SK-N-SH (cell line): Measurements from ENCODE around the gene VWA3B. TPM values are rescaled to one million over a fixed set of nuclear protein-coding genes. Genes with fewer than 3 reads are reported as not detected.

Experiments used
- CTCF ChIA-PET: fragments of 300-600, 350-600 bp; formaldehyde crosslinking; extraction: SDS; loops from one replicate; lab custom pipeline; 2021; lab: Yijun Ruan, JAX
- POLR2A ChIA-PET: fragments of 350-600 bp; sonication (Branson Sonifier 250); formaldehyde crosslinking; extraction: SDS; loops from one replicate; lab custom pipeline; 2020; ENCODE audit warnings: antibody characterized with exemption, inconsistent platforms; lab: Yijun Ruan, JAX
- DNase-seq: peaks from one replicate; pipeline ENCODE4 v3.0.0; 2012
- H2AFZ ChIP-seq: fragments of 200-600 bp; sonication (generic); 2 replicates; pipeline ENCODE4 v1.8.1; 2016; ENCODE audit warnings: antibody characterized with exemption, mild to moderate bottlenecking, low read depth
- H3F3A ChIP-seq: fragments of 200-600 bp; sonication (generic); replicated peaks from 2 replicates; pipeline ENCODE3; 2016; ENCODE audit warnings: antibody characterized with exemption, mild to moderate bottlenecking; ENCODE audit not compliant: insufficient read depth
- H3K27ac ChIP-seq, 2 experiments: fragments of 200-500 bp in 1 of 2; fragments of 200-600 bp in 1 of 2; sonication (Bioruptor generic) in 1 of 2; sonication (generic), shearing (Covaris generic) in 1 of 2; 2 replicates each; pipeline versions ENCODE4 v1.5.1 to v1.6.1; 2014 to 2016; ENCODE audit warnings: low read depth in 2 of 2, inconsistent platforms in 1 of 2, low read length in 1 of 2, mild to moderate bottlenecking in 1 of 2, mixed read lengths in 1 of 2
- H3K27me3 ChIP-seq: fragments of 200-600 bp; sonication (generic), shearing (Covaris generic); 2 replicates; pipeline ENCODE4 v1.6.1; 2016; ENCODE audit warnings: mixed run types; ENCODE audit not compliant: insufficient read depth
- H3K36me3 ChIP-seq, 2 experiments: fragments of 200-500 bp in 1 of 2; fragments of 200-600 bp in 1 of 2; sonication (Bioruptor generic) in 1 of 2; sonication (generic) in 1 of 2; replicated peaks in 1 of 2; 2 replicates each; pipeline versions ENCODE3 to v1.5.1; 2014 to 2016; ENCODE audit warnings: low read length in 1 of 2, mild to moderate bottlenecking in 1 of 2; ENCODE audit not compliant: insufficient read depth in 2 of 2, control insufficient read depth in 1 of 2
- H3K4me1 ChIP-seq, 2 experiments: fragments of 200-500 bp in 1 of 2; fragments of 200-600 bp in 1 of 2; sonication (Bioruptor generic) in 1 of 2; sonication (generic), shearing (Covaris generic) in 1 of 2; 2 replicates each; pipeline versions ENCODE4 v1.5.1 to v1.6.1; 2014 to 2016; ENCODE audit warnings: low read depth in 1 of 2, low read length in 1 of 2, mixed run types in 1 of 2; ENCODE audit not compliant: insufficient read depth in 2 of 2, control insufficient read depth in 1 of 2
- H3K4me2 ChIP-seq: fragments of 200-600 bp; sonication (generic), shearing (Covaris generic); 2 replicates; pipeline ENCODE4 v1.6.1; 2017; ENCODE audit warnings: mixed run types
- H3K4me3 ChIP-seq, 2 experiments: fragments of 200-500 bp in 1 of 2; fragments of 200-600 bp in 1 of 2; sonication (Bioruptor generic) in 1 of 2; sonication (generic), shearing (Covaris generic) in 1 of 2; 2 replicates each; pipeline versions ENCODE4 v1.5.1 to v1.8.1; 2014 to 2016; ENCODE audit warnings: low read depth in 2 of 2, inconsistent platforms in 1 of 2, low read length in 1 of 2, mild to moderate bottlenecking in 1 of 2, mixed read lengths in 1 of 2, moderate library complexity in 1 of 2
- H3K79me2 ChIP-seq: fragments of 200-600 bp; sonication (generic); 2 replicates; pipeline ENCODE4 v1.8.1; 2017; ENCODE audit warnings: mild to moderate bottlenecking; ENCODE audit not compliant: insufficient read depth
- H3K9ac ChIP-seq: fragments of 200-600 bp; sonication (generic); 2 replicates; pipeline ENCODE4 v1.6.1; 2017; ENCODE audit warnings: mixed run types
- H3K9me2 ChIP-seq: fragments of 200-600 bp; sonication (generic); 2 replicates; pipeline ENCODE4 v1.6.1; 2017; ENCODE audit warnings: mixed run types
- H3K9me3 ChIP-seq: fragments of 200-600 bp; sonication (generic); 2 replicates; pipeline ENCODE4 v1.6.1; 2017; ENCODE audit warnings: mixed run types, mild to moderate bottlenecking, moderate library complexity
- H4K20me1 ChIP-seq: fragments of 200-600 bp; sonication (generic); 2 replicates; pipeline ENCODE4 v1.6.1; 2017; ENCODE audit warnings: mild to moderate bottlenecking, mixed run types; ENCODE audit not compliant: insufficient read depth
- ELF1 ChIP-seq: IDR thresholded peaks from 2 replicates; pipeline ENCODE4 v1.4.0; 2012
- FOXJ3 ChIP-seq: sonication (generic); formaldehyde crosslinking; IDR thresholded peaks from 2 replicates; pipeline ENCODE4 v1.5.1; 2020; ENCODE audit warnings: mild to moderate bottlenecking, missing genetic modification reagents
- GABPA ChIP-seq: IDR thresholded peaks from 2 replicates; pipeline ENCODE4 v1.4.0; 2012; ENCODE audit warnings: low read depth, mild to moderate bottlenecking
- MXI1 ChIP-seq: IDR thresholded peaks from 2 replicates; pipeline ENCODE4 v1.6.1; 2012; ENCODE audit warnings: mild to moderate bottlenecking, low read depth, low read length, improper control_type of control experiment
- NFIC ChIP-seq: IDR thresholded peaks from 2 replicates; pipeline ENCODE4 v1.4.0; 2012; ENCODE audit warnings: borderline replicate concordance
- NRF1 ChIP-seq: IDR thresholded peaks from 2 replicates; pipeline ENCODE4 v1.6.1; 2012; ENCODE audit warnings: low read depth, mild to moderate bottlenecking, low read length
- POLR2AphosphoS5 ChIP-seq: IDR thresholded peaks from 2 replicates; pipeline ENCODE4 v1.6.1; 2012; ENCODE audit warnings: low read depth, low read length
- RAD21 ChIP-seq: IDR thresholded peaks from 2 replicates; pipeline ENCODE4 v1.6.1; 2012; ENCODE audit warnings: mild to moderate bottlenecking, low read length
- YY1 ChIP-seq: IDR thresholded peaks from 2 replicates; pipeline ENCODE4 v1.4.0; 2012; ENCODE audit warnings: low read depth, mild to moderate bottlenecking
- WGBS: methylation state at CpG from one replicate; pipeline ENCODE4 v1.1.6; 2017; ENCODE audit warnings: low lambda C conversion rate; 5-methylcytosine and 5-hydroxymethylcytosine counted together
- polyA plus RNA-seq, 3 experiments: library from polyadenylated mRNA; depleted of rRNA; stranded (reverse); fragments of >200 nt; gene quantifications; 2 replicates each; pipeline ENCODE4 v1.2.3, GENCODE V29; 2012
- TF ChIP-seq, protein P1 (sequence below): fragments of 150-350 bp; IDR thresholded peaks from 2 replicates; pipeline ENCODE4 v1.6.1; 2017; ENCODE audit warnings: antibody characterized with exemption, low read length, low read depth, borderline replicate concordance
- TF ChIP-seq, protein P2 (sequence below): IDR thresholded peaks from 2 replicates; pipeline ENCODE4 v1.4.0; 2012; ENCODE audit warnings: low read depth, borderline replicate concordance
- TF ChIP-seq, protein P3 (sequence below): IDR thresholded peaks from 2 replicates; pipeline ENCODE4 v1.6.1; 2012; ENCODE audit warnings: mild to moderate bottlenecking, low read depth, low read length, moderate library complexity
- TF ChIP-seq, protein P4 (sequence below): fragments of 200-600 bp; sonication (generic); IDR thresholded peaks from 2 replicates; pipeline ENCODE4 v1.6.1; 2017; ENCODE audit warnings: antibody characterized with exemption, mild to moderate bottlenecking, moderate library complexity
- TF ChIP-seq, protein P5 (sequence below): IDR thresholded peaks from 2 replicates; pipeline ENCODE4 v1.4.0; 2012; ENCODE audit warnings: low read depth, borderline replicate concordance

The VWA3B gene, protein sequence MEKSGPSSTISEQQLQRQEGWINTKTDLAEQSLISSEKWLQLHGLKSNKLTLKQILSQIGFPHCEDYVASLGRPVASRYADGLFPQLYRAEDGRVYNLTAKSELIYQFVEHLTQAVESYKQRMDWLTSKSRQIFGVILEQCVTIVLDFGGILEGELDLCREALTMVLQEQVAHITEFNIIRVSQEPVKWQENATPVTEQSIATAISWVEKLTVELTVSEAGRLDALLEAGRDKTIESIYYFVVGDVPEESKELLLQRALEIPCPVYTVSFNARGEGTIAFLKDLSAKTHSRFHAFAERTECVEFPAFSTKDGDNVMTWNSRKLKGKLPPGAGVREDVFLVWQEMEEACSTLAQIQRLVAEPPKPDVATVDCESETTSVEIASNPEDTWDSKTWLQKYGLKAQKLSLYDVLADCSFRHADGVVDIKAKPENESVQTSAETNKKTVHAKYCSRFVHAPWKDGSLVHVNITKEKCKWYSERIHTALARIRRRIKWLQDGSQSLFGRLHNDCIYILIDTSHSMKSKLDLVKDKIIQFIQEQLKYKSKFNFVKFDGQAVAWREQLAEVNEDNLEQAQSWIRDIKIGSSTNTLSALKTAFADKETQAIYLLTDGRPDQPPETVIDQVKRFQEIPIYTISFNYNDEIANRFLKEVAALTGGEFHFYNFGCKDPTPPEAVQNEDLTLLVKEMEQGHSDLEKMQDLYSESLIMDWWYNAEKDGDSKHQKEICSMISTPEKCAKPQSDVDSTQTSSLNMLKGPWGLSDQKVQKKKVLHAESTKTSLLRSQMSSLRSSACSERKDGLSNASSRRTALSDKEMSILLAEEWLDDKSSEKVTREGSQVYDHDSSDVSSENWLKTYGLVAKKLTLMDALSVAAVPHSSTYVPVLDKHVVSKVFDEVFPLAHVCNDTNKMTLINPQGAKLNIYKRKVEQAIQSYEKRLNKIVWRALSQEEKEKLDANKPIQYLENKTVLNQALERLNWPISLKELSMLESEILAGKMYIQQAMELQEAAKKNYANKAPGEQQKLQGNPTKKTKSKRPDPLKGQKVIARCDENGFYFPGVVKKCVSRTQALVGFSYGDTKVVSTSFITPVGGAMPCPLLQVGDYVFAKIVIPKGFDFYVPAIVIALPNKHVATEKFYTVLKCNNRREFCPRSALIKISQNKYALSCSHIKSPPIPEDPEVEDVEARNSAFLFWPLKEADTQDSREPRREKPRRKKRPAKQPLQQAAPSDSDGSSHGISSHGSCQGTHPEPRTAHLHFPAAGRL (N-terminal part only)
- not detected in 2 replicates for polyA plus RNA-seq (2012; rRNA removed)
- polyA plus RNA-seq (2012; cell fraction: cytosol; rRNA removed): not detected in 2 replicates
- polyA plus RNA-seq (2012; cell fraction: nucleus; rRNA removed): not detected in 2 replicates

DNA sequence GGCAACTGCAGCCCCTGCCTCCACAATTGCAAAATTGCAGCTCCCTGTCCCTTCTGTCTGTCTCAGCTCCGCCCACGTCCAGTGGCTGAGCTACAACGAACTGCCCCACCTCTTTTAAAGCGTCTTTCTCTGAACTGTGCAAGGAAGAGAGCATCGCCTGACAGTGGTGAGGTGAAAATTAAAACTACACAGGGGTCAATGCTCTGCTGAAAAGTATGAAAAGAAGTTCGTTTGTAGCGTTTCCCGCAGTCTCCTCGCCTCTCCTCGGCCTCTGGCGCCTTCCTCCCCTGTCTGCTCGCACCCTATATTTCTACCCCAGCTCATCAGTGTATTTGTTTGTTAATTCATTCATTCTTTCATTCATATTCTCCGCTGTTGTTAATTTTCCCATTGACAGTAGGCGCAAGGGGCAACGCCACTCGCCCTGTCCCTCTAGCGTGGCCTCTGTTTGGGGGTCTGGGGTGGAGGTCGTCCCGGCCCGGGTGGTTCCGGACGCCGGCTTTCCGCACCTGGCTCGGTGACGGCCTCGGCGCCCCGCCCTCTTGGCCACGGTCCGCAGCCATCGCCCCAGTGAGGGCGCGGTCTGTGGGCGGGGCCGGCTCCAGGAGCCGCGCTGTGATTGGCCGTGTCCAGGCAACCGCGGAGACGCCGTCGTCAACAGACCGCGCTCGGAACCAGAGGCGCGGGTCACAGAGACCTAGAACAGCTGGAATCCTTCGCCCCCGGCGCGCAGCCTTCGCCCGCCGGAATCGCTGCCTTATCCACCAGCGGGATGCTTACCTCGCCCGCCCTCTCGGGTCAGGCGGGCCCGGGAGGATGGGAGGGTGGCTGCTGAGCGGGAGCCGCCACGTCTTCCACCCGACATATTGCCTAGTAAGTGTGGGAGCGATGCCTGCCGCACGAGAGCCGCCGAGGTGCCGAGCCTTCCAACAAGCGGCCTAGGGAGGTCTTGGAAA lies at the start of gene VWA3B:
VWA3B (plus strand) TSS at position 677 of the 956 bp plus-strand sequence. CDS start 5,926 bp downstream, outside the sequence.
- POLR2A ChIA-PET: no interaction called here
- Histone ChIP-seq H3K4me3 (peak within 1 kb of the TSS; percentile 58 to 67), H3K27me3 (peaks cover 44% of the 10 kb centered on the region), H3K79me2 (no peaks in the 10 kb centered on the region), H4K20me1 (no peaks in the 10 kb centered on the region), H3K9ac (no peak within 1 kb of the TSS), H3K36me3 (no peaks in the 10 kb centered on the region), H3K9me3 (no peaks in the 10 kb centered on the region), H3F3A (no peaks in the 10 kb centered on the region), H3K9me2 (no peaks in the 10 kb centered on the region), H3K4me1 (peaks cover 5 to 12% of the 10 kb centered on the region in 2 experiments; a peak in 1 of 4 replicates), H2AFZ (peak within 1 kb of the TSS; percentile 83), H3K4me2 (peak within 1 kb of the TSS; percentile 94), H3K27ac (no peak within 1 kb of the TSS)
- CTCF ChIA-PET: interaction anchor here (1.0 to 1.9 kb wide), 2 partner anchors 14 to 280 kb away, joined by 3 to 4 read pairs; no protein-coding TSS in a partner anchor
- 4% methylated on average over 28 of the region's 74 CpGs for WGBS
- peak; percentile 91 for DNase-seq
- TF ChIP-seq, protein P1, sequence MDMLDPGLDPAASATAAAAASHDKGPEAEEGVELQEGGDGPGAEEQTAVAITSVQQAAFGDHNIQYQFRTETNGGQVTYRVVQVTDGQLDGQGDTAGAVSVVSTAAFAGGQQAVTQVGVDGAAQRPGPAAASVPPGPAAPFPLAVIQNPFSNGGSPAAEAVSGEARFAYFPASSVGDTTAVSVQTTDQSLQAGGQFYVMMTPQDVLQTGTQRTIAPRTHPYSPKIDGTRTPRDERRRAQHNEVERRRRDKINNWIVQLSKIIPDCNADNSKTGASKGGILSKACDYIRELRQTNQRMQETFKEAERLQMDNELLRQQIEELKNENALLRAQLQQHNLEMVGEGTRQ: no peak
- TF ChIP-seq, protein P2, sequence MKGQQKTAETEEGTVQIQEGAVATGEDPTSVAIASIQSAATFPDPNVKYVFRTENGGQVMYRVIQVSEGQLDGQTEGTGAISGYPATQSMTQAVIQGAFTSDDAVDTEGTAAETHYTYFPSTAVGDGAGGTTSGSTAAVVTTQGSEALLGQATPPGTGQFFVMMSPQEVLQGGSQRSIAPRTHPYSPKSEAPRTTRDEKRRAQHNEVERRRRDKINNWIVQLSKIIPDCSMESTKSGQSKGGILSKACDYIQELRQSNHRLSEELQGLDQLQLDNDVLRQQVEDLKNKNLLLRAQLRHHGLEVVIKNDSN: no peak
- TF ChIP-seq RAD21: no peak
- TF ChIP-seq NRF1: no peak
- TF ChIP-seq, protein P3, sequence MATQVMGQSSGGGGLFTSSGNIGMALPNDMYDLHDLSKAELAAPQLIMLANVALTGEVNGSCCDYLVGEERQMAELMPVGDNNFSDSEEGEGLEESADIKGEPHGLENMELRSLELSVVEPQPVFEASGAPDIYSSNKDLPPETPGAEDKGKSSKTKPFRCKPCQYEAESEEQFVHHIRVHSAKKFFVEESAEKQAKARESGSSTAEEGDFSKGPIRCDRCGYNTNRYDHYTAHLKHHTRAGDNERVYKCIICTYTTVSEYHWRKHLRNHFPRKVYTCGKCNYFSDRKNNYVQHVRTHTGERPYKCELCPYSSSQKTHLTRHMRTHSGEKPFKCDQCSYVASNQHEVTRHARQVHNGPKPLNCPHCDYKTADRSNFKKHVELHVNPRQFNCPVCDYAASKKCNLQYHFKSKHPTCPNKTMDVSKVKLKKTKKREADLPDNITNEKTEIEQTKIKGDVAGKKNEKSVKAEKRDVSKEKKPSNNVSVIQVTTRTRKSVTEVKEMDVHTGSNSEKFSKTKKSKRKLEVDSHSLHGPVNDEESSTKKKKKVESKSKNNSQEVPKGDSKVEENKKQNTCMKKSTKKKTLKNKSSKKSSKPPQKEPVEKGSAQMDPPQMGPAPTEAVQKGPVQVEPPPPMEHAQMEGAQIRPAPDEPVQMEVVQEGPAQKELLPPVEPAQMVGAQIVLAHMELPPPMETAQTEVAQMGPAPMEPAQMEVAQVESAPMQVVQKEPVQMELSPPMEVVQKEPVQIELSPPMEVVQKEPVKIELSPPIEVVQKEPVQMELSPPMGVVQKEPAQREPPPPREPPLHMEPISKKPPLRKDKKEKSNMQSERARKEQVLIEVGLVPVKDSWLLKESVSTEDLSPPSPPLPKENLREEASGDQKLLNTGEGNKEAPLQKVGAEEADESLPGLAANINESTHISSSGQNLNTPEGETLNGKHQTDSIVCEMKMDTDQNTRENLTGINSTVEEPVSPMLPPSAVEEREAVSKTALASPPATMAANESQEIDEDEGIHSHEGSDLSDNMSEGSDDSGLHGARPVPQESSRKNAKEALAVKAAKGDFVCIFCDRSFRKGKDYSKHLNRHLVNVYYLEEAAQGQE: no peak
- no peak for TF ChIP-seq YY1
- TF ChIP-seq ELF1: 0 out of 2 replicates have a peak, but pooled peaks have one; percentile 9
- no peak for TF ChIP-seq POLR2AphosphoS5
- TF ChIP-seq, protein P4, sequence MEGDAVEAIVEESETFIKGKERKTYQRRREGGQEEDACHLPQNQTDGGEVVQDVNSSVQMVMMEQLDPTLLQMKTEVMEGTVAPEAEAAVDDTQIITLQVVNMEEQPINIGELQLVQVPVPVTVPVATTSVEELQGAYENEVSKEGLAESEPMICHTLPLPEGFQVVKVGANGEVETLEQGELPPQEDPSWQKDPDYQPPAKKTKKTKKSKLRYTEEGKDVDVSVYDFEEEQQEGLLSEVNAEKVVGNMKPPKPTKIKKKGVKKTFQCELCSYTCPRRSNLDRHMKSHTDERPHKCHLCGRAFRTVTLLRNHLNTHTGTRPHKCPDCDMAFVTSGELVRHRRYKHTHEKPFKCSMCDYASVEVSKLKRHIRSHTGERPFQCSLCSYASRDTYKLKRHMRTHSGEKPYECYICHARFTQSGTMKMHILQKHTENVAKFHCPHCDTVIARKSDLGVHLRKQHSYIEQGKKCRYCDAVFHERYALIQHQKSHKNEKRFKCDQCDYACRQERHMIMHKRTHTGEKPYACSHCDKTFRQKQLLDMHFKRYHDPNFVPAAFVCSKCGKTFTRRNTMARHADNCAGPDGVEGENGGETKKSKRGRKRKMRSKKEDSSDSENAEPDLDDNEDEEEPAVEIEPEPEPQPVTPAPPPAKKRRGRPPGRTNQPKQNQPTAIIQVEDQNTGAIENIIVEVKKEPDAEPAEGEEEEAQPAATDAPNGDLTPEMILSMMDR: no peak
- TF ChIP-seq, protein P5, sequence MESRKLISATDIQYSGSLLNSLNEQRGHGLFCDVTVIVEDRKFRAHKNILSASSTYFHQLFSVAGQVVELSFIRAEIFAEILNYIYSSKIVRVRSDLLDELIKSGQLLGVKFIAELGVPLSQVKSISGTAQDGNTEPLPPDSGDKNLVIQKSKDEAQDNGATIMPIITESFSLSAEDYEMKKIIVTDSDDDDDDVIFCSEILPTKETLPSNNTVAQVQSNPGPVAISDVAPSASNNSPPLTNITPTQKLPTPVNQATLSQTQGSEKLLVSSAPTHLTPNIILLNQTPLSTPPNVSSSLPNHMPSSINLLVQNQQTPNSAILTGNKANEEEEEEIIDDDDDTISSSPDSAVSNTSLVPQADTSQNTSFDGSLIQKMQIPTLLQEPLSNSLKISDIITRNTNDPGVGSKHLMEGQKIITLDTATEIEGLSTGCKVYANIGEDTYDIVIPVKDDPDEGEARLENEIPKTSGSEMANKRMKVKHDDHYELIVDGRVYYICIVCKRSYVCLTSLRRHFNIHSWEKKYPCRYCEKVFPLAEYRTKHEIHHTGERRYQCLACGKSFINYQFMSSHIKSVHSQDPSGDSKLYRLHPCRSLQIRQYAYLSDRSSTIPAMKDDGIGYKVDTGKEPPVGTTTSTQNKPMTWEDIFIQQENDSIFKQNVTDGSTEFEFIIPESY: no peak
- no peak for TF ChIP-seq FOXJ3
- no peak for TF ChIP-seq NFIC
- no peak for TF ChIP-seq GABPA
- TF ChIP-seq MXI1: peak; percentile 60; the same call in 1 of the 2 replicates
